ENCODE data around the gene TOMT.
"Not testable (repeated sequence)": the region's sequence is repeated elsewhere in the genome, so short reads cannot be mapped to it uniquely, and the experiment has no call there.

GRCh38 chr11:72135473-72135872 is 29.7 kb downstream of the TOMT start, which contains the start of gene FOLR3:
- TF ChIP-seq POLR2AphosphoS5 (IDR thresholded peaks at IDR 0.05); CTCF (IDR thresholded peaks at IDR 0.05; ENCODE audit: poor library complexity, severe bottlenecking); EP300 (conservative IDR thresholded peaks at IDR 0.05; ENCODE audit: poor library complexity, severe bottlenecking); REST (IDR thresholded peaks at IDR 0.05; ENCODE audit: borderline replicate concordance): not testable (repeated sequence)

Measured in neural cell (in vitro differentiated cells).